GM21529 (cell line): ENCODE results near the gene SLC35E2B.
"Not testable (repeated sequence)": the region's sequence is repeated elsewhere in the genome, so short reads cannot be mapped to it uniquely, and the experiment has no call there.

Experiments used
- ATAC-seq: cut with Tn5 transposase; IDR thresholded peaks from one replicate; pipeline ENCODE4 v1.9.1; 2021; ENCODE audit not compliant: unreplicated experiment

SLC35E2B gene

DNA sequence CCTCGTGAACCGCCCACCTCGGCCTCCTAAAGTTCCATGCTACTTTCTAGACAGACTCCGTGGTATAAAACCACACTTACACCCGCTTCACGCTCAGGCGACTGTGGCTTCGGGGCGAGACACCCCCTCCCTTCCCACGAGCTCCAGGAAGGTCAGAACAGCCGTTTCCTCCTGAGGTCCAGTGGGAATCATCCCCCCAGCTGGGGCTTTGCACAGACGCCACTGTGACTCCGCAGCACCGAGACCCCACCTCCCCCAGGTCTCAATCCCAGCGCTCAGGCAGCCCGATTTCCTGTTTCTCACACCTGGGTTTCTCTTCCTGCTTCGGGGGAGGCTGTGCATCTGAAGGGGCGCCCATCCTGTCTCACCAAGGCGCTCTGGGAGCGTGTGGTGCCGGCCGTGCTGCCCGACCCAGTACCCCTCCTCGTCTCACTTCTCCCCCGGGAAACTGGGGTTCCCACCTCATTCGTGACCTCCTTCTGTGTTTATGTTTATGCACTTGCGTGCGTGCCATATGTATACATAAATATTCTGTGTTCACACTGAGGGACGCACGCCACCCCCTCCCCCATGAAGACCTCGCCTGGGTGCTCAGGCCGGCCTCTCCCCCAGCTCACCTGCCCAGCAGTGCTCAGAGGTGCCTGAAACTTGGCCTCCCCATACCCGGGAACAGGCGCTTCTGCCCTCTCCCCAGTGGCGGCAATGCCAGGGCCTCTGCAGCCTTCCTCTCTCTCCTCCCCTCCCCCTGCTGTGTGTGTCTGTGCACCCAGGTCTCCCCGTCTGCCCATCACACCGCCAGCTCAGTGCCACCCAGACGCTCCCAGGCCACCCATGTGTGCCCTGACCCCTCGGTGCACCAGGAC is 14.6 kb downstream of the SLC35E2B start:
- ATAC-seq = peak; percentile 70

DNA sequence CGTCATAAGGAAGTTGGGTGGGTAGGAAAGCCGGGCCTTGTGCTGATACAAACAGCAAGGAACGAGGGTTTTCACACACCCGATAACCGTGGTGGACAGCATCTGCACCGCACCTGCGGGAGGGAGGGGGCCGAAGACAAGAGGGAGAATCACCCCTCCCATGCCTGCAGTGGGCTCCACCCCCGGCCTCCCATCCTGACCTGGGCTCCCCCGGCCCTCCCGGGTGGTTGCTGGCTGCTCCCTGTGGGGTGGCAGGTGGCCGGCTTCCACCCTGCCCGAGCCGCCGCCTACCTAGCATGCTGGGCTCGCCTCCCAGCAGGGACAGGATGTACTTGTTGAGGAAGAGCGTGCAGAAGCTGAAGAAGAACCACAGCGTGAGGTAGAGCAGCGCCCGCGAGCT is 16.5 kb downstream of the SLC35E2B start:
- not testable (repeated sequence) for ATAC-seq

DNA sequence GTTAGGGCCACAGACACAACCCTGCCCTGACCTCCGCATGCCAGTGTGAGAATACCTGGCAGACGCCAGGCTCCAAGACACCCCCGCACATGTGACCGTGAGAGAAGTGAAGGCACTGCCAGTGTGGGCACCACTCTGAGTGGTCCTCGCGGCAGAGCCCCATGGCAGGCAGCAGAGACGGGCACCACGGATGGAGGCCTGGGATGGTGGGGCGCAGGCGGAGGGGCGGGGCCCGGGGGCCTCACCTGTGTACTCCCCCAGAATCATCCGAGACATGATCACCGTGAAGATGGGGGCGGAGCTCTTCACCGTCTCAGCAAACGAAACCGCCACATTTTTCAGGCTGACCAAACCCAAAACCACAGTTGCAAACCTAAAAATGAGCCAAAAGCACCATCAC is 17.4 kb downstream of the SLC35E2B start:
- not testable (repeated sequence) for ATAC-seq

DNA sequence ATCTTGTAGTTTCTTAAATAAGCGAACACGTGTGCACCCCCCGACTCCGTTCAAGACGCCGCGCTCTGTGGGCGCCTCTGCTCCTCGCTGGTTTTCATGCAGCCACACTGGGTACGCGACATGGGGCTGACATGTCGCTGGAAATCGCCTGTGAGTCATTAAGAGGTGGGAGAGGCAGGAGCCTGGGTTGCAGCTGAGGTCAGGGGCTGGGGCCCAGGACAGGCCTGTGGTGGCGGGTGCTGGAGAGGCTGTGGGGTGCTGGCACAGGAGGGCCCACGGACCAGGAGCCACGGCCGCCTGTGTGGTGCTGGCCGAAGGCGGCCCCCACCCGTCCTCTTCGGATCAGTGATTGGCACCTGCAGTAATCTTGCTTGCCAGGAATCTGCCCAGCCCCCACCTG is 17.8 kb downstream of the SLC35E2B start:
- ATAC-seq = not testable (repeated sequence)

DNA sequence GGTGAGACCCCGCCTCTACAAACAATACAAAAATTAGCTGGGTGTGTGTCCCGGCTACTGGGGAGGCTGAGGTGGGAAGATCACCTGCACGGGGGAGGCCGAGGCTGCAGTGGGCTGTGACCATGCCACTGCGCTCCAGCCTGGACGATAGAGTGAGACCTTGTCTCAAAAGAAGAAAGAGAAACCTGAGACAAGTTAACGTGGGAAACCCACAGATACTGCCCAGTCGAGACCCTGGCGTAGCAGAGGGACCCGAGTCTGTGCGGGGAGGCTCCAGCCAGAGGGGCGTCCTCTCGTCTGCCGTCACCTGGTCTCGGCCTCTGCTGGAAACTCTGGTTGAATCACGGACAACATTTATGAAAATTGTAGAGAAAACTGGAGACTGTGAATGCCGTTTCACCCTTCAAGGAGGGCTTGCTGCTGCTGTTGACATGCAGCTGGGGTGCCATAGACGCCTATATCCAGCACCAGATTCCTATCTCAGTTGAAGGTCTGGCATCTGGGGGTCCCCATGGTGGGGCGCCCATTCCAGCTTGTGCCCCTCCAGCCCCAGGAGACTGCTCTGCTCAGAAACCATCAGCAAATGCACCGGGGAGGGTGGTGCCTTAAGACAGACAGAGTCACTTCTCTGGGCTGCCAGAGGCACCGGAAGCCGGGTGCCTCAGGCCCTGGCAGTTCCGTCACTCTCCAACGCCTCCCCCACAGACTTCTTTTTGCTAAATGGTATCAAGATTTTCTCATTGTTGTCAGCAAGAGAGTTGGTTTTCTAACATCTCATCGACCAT is 20.2 kb downstream of the SLC35E2B start:
- ATAC-seq = no peak

DNA sequence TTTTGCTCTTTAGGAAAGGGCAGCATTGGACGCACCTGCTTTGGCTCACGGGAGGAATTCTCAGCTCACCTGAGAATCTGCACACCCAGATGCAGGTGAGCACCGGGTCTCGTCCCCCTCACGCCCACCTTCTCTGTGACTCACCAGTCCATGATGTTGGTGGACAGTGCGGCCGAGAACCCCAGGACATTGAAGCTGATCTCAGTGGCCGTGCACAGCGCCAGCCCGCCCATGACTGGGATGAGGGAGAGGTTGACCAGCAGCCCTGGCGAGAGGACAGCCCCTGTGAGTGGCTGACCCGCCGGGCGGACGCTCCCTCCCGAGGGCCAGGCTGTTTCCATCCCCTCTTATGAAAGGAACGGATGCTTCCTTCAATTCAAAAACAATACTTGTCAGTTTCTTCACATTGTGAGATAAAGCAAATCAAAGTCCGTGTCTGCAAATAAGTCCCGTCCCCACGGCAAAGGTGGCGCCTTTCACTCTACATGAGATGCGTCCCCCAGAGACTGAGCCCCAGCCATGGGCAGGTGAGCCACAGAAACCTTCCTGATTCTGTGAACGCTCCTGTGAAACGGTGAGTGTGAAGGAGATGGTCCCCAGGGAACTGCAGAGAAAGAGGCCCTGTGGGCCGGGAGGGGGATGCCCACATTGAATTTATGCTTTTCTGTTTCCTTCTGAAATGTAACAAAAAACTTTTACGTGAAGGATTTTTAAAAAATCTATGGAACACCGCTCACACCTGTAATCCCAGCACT is 21.1 kb downstream of the SLC35E2B start:
- ATAC-seq = no peak

DNA sequence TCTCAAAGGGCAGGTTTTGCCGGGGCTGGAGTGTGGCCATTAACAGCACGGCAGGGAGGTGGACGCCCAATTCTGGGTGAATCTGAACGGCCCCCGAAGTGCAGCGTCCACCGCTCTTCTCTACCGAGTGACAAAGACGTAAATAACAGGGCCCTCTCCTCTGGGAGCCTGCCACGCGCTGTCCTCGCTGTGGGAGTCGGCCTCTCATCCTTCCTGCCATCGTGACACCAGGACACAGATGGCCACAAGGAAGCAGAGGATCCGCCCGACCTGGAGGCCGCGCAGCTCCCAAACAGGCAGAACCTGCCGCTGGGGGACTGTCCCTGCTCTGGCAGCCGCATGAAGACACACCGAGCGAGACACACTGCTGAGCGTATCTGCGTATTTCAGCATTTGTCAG is 21.7 kb downstream of the SLC35E2B start:
- no peak for ATAC-seq

DNA sequence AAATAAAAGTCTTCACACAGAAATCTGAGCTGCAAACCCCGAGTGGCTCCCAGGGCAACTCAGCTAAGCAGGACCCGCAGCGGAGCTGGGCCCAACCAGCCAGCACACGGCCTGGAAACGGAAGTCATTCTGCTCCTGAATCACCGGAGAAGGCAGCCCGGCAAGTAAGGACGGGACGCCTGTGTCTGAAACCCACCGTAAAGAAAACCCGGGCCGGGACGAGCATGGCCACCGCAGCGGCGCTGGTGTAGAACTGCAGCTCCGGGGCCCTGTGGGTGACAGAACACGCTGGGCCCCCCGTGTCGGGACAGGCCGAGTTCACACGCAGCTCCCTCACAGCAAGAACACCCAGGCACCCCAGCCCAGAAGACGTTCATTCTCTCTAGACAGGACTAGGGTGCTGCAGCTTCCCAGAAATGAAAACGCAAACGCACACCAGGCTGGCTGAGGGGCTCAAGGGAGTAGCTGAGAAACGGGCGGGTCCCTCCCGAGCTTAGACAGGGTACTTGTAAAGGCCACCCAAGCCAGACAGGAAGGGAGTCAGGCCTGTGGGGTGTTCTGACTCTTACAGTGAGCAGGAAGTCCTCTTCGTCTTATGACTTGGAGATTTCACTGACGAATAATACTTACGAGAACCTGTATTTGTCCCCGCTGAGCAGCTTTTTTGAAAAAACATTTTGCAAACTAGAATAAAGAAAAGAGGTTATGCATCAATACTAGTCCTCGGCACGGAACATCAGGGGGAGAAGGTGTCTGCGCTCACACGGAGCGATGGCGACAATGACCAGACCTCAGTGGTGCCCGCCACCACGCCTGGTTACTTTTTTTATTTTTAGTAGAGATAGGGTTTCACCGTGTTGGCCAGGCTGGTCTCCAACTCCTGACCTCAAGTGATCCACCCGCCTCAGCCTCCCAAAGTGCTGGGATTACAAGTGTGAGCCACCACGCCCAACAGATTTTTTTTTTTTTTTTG is 22.8 kb downstream of the SLC35E2B start:
- no peak for ATAC-seq

DNA sequence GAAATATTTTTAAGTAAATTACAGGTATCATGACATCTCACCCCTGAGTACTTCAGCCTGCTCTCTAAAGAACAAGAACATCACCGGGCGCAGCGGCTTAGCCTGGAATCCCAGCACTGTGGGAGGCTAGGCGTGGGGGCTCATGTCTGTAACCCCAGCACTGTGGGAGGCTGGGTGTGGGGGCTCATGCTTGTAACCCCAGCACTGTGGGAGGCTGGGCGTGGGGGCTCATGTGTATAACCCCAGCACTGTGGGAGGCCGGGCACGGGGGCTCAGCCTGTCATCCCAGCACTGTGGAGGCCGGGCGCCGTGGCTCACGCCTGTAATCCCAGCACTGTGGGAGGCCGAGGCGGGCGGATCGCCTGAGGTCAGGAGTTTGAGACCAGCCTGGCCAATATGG is 26.1 kb downstream of the SLC35E2B start:
- ATAC-seq = no peak

DNA sequence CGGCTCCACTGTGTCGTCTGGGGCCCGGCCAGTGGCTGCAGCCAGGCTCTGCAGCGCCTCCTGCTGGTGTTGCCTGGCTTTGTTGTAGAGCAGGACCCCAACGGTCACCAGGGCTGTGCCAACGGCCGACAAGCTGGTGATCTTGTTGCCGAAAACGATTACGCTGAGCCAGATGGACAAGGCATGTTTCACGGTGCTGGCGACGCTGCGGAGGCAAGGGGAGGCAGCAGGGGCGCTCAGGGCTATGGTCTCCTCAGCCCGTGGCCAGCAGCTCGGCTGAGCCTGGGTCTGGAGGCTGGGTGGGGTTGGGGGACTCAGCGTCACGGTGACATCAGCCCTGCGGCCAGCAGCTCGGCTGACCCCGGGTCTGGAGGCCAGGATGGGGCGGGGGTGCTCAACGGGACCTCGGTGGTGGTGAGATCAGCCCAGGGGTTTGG is 26.8 kb downstream of the SLC35E2B start:
- ATAC-seq = no peak

DNA sequence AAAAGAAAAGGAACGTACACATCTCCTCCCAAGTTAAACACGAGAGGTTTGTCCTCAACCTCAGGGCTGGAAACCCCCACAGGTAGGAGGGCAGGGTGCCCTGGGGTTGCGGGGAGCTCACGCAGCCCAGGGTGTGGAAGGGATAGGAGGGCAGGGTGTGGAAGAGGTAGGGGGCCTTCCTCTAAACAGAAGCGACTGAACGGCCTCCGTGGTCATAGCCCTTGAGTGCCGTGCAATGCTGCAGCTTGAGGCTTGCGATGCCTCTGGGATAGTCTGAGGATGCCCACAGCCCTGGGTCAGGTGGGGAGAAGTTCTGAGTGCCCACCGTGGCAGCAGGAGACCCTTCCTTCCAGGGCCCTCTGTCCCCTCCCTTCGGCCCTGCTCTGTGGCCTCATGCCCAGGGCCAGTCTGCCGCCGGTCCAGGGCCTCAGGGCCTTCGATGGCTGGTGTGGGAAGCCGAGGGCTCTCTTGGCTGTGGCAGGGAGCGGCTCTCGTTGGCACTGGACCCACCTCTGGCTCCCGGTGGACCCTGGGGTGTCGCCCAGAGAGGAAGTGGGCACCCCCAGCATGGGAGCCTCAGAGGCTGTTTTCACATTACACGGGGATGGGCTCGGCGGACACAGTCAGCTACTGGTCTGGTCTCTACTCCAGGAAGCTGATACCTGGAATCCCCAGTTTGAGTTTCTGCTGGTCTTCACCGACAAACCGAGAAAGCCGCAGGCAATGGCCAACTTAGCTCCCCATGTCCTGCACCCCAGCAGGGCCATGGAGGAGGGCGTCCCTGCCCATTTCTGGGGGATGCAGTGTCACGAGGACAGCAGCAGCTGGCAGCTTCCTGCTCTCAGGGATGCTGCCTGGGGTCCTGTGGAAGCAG is 27.4 kb downstream of the SLC35E2B start:
- no peak for ATAC-seq

DNA sequence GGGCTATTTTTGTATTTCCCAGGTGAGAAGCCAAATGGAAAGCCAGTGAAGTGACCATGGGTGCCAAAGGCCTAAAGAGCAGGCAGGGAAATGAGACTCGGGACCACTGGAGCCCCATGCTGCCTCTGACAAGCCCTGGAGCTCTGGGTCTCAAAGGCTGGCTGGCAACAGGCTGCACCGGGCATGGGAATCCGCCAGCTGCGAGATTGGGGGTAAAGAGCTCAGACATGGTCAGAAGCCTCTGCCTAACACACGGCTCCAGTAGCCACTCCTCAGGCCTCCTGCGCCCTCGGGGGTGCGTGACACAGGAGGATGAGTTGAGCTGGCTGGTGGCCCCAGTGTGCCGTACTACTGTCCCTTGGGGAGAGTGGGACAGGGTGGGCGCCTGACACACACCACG is 28.3 kb downstream of the SLC35E2B start:
- ATAC-seq = not testable (repeated sequence)

DNA sequence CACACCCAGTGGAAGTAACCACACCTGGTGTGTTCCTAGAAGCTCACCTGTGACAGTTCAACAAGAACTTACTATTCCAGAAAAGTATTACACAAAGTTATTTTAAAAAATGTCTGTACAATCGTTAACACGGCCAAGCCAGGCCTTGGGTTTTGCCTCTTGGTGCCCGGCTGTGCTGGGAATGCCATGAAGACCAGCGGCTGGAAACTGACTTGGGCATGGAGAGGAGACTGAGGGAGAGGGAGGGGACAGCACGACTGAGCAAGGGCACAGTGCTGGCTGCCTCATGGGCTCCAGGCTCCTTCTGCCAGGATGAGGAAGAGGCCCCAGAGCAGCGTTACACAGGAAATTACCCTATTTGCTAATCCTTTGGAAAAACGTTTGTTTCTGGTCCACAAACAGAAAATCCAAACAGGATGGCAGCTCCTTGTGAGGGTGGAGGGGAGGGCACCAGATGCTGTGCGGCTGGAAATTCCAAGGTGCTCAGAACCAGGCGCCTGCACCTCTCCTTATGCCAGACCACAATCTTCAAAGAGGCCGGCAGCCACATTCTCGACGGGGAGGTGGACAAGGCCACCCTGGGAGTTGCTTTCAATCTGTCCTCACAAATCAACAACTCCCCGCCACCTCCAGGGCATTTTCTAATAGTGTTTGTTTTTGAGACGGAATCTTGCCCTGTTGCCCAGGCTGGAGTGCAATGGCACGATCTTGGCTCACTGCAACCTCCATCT is 29.6 kb downstream of the SLC35E2B start:
- ATAC-seq = not testable (repeated sequence)

DNA sequence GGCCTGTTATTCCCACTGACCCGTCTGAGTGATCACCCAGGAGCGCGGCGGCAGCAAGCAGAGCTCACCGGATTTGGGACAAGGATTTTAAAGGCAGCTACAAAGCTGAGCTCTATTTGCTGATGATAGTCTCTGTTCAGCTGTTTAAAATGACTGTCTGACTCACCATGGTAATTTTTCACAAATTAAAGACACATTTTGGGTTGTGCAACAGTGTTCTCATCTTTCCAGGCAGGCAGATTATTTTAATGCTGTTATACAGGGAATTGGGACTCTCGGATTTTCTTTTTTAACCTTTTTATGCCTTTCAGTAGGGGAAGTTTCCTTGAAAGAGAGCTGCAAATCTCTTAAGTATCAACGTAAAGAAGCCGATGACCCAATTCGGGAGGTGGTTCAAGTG is 30.2 kb downstream of the SLC35E2B start:
- ATAC-seq = not testable (repeated sequence)

DNA sequence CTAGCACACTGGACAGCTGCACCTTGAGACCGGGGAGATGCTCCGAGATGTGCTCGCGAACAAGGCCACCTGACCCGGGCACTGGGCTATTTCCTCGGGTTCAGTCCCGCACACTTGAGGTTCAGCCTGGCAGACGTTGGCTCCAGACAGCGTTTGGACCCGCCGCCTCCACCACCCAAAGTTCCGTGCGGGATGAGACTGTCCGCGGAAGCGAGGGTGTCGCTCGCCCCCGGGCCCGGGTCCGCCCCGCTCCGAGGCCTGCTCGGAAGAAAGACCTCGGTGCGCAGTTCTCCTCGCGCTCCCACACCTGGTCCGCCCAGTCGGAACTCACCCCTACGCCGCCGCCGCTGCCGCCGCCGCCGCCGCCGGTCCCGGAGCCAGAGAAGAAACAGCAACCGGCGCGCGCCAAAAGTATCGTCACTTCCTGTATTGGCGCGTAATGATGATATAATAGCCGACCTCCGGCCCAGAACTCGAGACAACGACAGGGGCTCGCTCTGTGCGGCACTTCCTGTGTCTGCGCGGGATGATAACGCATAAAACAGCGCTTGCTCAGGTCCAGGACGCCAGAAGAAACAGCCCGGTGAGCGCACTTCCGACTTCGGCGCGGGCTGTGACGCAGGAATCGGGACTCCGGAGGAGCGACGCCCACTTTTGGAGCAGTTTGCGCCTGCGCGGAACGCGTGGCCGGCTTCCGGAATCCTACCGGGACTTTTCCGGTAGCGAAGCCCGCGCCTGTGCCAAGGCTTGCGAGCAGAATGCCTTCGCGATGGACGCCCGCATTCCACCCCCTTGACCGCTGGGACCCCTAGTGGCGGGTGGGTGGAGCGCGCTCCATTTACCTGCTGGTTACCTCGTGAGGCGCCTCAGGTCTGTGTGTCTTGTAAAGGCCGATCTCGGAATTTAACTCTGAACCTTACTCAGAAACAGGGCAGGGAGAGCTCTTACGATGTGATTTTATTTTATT is 33.7 kb downstream of the SLC35E2B start, which contains the start of gene CDK11B:
Gene CDK11B, minus strand, starts transcription at position 422 of the 967 bp plus-strand sequence. CDS start 1,519 bp downstream, outside the sequence.
- ATAC-seq = peak; percentile 79

DNA sequence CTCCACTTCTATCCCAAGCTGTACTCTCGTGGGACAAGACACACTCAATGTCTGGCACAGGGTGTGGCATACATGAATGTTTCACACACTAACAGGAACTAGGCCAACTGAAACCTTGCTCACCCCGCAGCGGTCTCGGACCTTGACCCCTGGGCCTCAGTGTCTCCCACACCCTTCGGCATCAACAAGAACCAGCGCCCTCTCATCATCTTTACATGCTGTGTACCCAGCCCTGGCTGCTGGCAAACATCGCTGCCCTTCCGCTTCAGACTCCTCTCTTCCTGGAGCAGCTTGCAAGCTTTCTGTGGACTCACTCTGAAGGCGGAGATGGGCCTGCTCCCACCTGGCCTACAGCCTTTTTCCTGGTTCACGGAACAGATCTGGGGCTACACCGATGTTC is 44.3 kb downstream of the SLC35E2B start:
- not testable (repeated sequence) for ATAC-seq

DNA sequence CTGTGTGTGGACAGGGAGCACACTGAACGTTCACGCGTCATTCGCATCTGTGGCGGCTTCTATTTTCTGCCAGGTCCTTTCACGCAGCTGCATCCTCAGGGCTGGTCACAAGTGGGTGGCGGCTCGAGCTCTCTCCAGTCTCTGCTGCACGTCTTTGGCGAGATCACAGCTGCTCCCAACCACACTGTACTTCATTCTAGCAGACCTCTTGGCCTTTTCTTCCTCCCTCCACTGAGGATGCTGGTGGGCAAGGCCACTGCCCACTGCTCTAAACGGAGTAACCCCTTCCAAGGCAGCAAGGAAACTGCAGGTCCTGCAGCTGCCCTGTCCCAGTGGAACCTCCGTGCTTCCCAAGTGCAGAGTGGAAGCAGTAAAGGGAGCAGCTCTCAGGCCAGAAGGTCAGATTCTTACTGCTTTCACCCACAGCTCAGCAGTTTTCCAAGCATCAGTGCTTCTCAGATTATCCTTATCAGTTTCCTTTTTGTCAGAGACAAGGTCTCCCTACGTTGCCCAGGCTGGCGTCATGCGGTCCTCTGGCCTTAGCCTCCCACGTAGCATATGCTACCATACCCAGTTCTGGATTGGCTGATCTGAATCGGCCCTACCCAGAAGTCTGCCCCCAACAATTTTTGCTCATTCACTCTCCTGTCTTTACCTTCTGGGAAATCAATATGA is 44.9 kb downstream of the SLC35E2B start:
- not testable (repeated sequence) for ATAC-seq
